ENCODE results near the gene MYO18B. TPM values are rescaled to one million over a fixed set of nuclear protein-coding genes. Genes with fewer than 3 reads are reported as not detected.

MYO18B gene
- total and polyA plus RNA-seq, 2 of the 8 experiments (the other 6 are each of a cell fraction or from before 2014, with no cell fraction given) = 0.62 to 0.78 TPM

DNA sequence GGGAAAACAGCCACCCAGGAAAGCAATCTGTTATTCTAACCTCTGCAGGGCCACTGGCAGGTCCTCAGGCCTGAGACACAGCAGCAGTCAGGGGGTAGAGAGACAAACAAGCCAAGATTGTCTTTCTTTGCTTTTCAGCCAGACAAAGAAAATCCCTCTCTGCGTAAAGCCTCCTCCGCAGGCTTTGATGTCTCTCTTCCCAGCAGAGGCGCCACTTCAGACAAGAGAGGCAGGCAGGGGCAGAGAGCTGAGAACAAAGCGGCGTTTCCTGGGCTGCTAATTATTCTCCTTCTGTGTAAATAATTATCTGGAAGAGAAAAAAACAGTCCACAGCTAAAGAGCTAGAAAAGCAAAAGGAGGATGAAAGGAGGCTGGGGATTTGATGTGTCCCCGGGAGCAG, 324.5 kb downstream of the MYO18B start:
- Histone ChIP-seq H3K27me3 (replicated peaks in 1 of 4; ENCODE audit: control insufficient read depth in 3 of 4, extremely low read depth in 1 of 4, insufficient read depth in 3 of 4, low read length in 3 of 4) (peaks cover 0 to 4% (median 1%) of the 10 kb centered on the region in 4 experiments; a peak in 4 of 7 replicates), H4K20me1 (replicated peaks in 1 of 2; ENCODE audit: control insufficient read depth in 1 of 2, insufficient read depth in 2 of 2, low read length in 2 of 2) (no peaks in the 10 kb centered on the region), H3K23ac (ENCODE audit: insufficient read length) (no peak overlapping the region), H2AK5ac (ENCODE audit: low read depth, low read length) (no peak overlapping the region), H3K4me3 (ENCODE audit: extremely low read depth in 1 of 4, insufficient read depth in 2 of 4, low read depth in 3 of 4, low read length in 4 of 4) (peak overlapping the region in 1 of 4 experiments; percentile 3; a peak in 1 of 8 replicates), H3K18ac (ENCODE audit: extremely low read depth, low read length) (no peak overlapping the region; the same call in 1 of the 2 replicates), H3K9me3 (ENCODE audit: insufficient read depth in 2 of 2, low read depth in 1 of 2, low read length in 1 of 2) (no peaks in the 10 kb centered on the region), H3K27ac (ENCODE audit: low read depth, low read length) (no peak overlapping the region), H2AFZ (ENCODE audit: low read length) (no peak overlapping the region), H4K91ac (replicated peaks; ENCODE audit: insufficient read length, low read length) (no peak overlapping the region), H2BK15ac (ENCODE audit: low read length) (no peak overlapping the region), H2BK20ac (ENCODE audit: low read length) (no peak overlapping the region), H4K5ac (ENCODE audit: insufficient read length, low read depth, low read length) (no peak overlapping the region), H2BK5ac (ENCODE audit: low read depth, low read length) (0 out of 2 replicates have a peak overlapping the region, but pooled peaks have one; percentile 8), H4K8ac (ENCODE audit: extremely low read depth, insufficient read depth, low read length) (no peak overlapping the region), H3K79me2 (ENCODE audit: control insufficient read depth in 1 of 2, insufficient read depth in 2 of 2, low read length in 2 of 2) (no peaks in the 10 kb centered on the region), H2BK12ac (ENCODE audit: low read depth, low read length) (peak overlapping the region; percentile 22; the same call in 1 of the 2 replicates), H3K14ac (ENCODE audit: insufficient read length) (no peak overlapping the region), H3K56ac (replicated peaks; ENCODE audit: insufficient read length, low read depth, low read length) (no peak overlapping the region), H2BK120ac (replicated peaks; ENCODE audit: low read depth, low read length) (no peak overlapping the region), H3K4ac (replicated peaks; ENCODE audit: insufficient read length, low read depth, low read length) (no peak overlapping the region), H3K4me1 (replicated peaks in 1 of 4; ENCODE audit: control insufficient read depth in 3 of 4, insufficient read depth in 4 of 4, low read length in 3 of 4) (peaks cover 2 to 25% (median 11%) of the 10 kb centered on the region in 4 experiments; a peak in 5 of 7 replicates), H3K23me2 (ENCODE audit: low read depth, low read length) (no peaks in the 10 kb centered on the region), H3K9ac (replicated peaks in 1 of 4; ENCODE audit: extremely low read depth in 1 of 4, low read depth in 3 of 4, low read length in 3 of 4) (no peak overlapping the region), H3K79me1 (ENCODE audit: low read depth, low read length) (no peaks in the 10 kb centered on the region), H3K4me2 (ENCODE audit: insufficient read depth in 1 of 2, low read depth in 2 of 2, low read length in 2 of 2) (peak overlapping the region; percentile 28 to 36; a peak in 2 of 4 replicates), H3K36me3 (ENCODE audit: control insufficient read depth in 2 of 4, insufficient read depth in 4 of 4, low read length in 3 of 4) (no peaks in the 10 kb centered on the region)
- ChIA-PET POLR2A (ENCODE audit: partially characterized antibody) (no interaction called here), CTCF (ENCODE audit: partially characterized antibody) (no interaction called here)
- FAIRE-seq = peak; percentile 68
- DNase-seq (ENCODE audit: low read depth in 1 of 2, low spot score in 2 of 2) = peak; percentile 7 to 49
- no peak for TF ChIP-seq SRF (IDR thresholded peaks at IDR 0.05; ENCODE audit: low read depth, low read length)
- TF ChIP-seq BCL11A (IDR thresholded peaks at IDR 0.05; ENCODE audit: low read depth in 2 of 2, low read length in 2 of 2) = no peak
- no peak for TF ChIP-seq KDM1A (IDR thresholded peaks at IDR 0.05; ENCODE audit: borderline replicate concordance, low read length)
- TF ChIP-seq EGR1 (IDR thresholded peaks at IDR 0.05; ENCODE audit: borderline replicate concordance, low read depth, low read length) = no peak
- no peak for TF ChIP-seq PHF8 (conservative IDR thresholded peaks at IDR 0.05; ENCODE audit: low read depth, low read length)
- TF ChIP-seq, protein P1, sequence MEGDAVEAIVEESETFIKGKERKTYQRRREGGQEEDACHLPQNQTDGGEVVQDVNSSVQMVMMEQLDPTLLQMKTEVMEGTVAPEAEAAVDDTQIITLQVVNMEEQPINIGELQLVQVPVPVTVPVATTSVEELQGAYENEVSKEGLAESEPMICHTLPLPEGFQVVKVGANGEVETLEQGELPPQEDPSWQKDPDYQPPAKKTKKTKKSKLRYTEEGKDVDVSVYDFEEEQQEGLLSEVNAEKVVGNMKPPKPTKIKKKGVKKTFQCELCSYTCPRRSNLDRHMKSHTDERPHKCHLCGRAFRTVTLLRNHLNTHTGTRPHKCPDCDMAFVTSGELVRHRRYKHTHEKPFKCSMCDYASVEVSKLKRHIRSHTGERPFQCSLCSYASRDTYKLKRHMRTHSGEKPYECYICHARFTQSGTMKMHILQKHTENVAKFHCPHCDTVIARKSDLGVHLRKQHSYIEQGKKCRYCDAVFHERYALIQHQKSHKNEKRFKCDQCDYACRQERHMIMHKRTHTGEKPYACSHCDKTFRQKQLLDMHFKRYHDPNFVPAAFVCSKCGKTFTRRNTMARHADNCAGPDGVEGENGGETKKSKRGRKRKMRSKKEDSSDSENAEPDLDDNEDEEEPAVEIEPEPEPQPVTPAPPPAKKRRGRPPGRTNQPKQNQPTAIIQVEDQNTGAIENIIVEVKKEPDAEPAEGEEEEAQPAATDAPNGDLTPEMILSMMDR (IDR thresholded peaks at IDR 0.05; ENCODE audit: control extremely low read depth in 1 of 3, insufficient read depth in 1 of 3, low read depth in 1 of 3, low read length in 3 of 3) = peak in 2 of 3 experiments; percentile 22 to 32; a peak in 2 of 4 replicates
- peak; percentile 54 for TF ChIP-seq NANOG (IDR thresholded peaks at IDR 0.05; ENCODE audit: insufficient read depth, low read depth, low read length, poor library complexity, severe bottlenecking)
- no peak for TF ChIP-seq TAF1 (IDR thresholded peaks at IDR 0.05; ENCODE audit: low read depth, low read length)
- no peak for TF ChIP-seq NRF1 (IDR thresholded peaks at IDR 0.05; ENCODE audit: low read depth, low read length)
- TF ChIP-seq RAD21 (IDR thresholded peaks at IDR 0.05 in 1 of 2, conservative IDR thresholded peaks at IDR 0.05 in 1 of 2; ENCODE audit: low read depth in 2 of 2, low read length in 2 of 2) = 0 out of 4 replicates have a peak, but pooled peaks of 1 of the 2 experiments have one; percentile 3
- 21% methylated on average over 6 of the region's 6 CpGs; no CpG with 5 or more reads in 1 of the 2 experiments for WGBS, 2 experiments (ENCODE audit: extremely low coverage in 1 of 2, insufficient coverage in 1 of 2, insufficient read length in 1 of 2, insufficient replicate concordance in 2 of 2, low coverage in 1 of 2, low lambda C conversion rate in 2 of 2, missing lambda C conversion rate in 1 of 2)
